ENCODE measurements around the gene POLR2H. TPM values are rescaled to one million over a fixed set of nuclear protein-coding genes. Genes with fewer than 3 reads are reported as not detected.

Gene POLR2H
- total RNA-seq, 2 experiments from 2014 or later, result 130 to 143 TPM

GRCh38 chr3:184389935-184390528, 28.5 kb downstream of the POLR2H start:
- Mint-ChIP-seq H3K4me3 (no peak overlapping the region), H3K4me1 (no peaks in the 10 kb centered on the region), H3K27ac (no peak overlapping the region), H3K9me3 (ENCODE audit: low read depth) (no peaks in the 10 kb centered on the region), H3K36me3 (ENCODE audit: low read depth) (no peaks in the 10 kb centered on the region), H3K27me3 (peaks cover 7% of the 10 kb centered on the region)
- intact Hi-C loops (cut with DNase I, micrococcal nuclease), result no loop called here
- POLR2A ChIA-PET, result no interaction called here
- CTCF ChIA-PET, result interaction anchor here (0.7 to 1.3 kb wide), 2 partner anchors 18 to 27 kb away, joined by 3 to 4 read pairs; no protein-coding TSS in a partner anchor
- no peak for DNase-seq
- ATAC-seq, result no peak

GRCh38 chr3:184391266-184391665, 29.8 kb downstream of the POLR2H start:
- intact Hi-C loops (cut with DNase I, micrococcal nuclease), result no loop called here
- Mint-ChIP-seq H3K9me3 (ENCODE audit: low read depth) (no peaks in the 10 kb centered on the region), H3K27ac (no peak overlapping the region), H3K4me3 (no peak overlapping the region), H3K36me3 (ENCODE audit: low read depth) (no peaks in the 10 kb centered on the region), H3K27me3 (peaks cover 6% of the 10 kb centered on the region), H3K4me1 (no peaks in the 10 kb centered on the region)
- DNase-seq (no peak), ATAC-seq (no peak)
- ChIA-PET CTCF (interaction anchor here (1.3 kb wide), 1 partner anchor 19 kb away, joined by 4 read pairs; no protein-coding TSS in a partner anchor), POLR2A (no interaction called here)

- ChIA-PET CTCF (interaction anchor here (1.1 kb wide), 1 partner anchor 18 kb away, joined by 4 read pairs; no protein-coding TSS in a partner anchor), POLR2A (no interaction called here)
- Mint-ChIP-seq H3K36me3 (ENCODE audit: low read depth) (no peaks in the 10 kb centered on the region), H3K27me3 (no peaks in the 10 kb centered on the region), H3K4me1 (no peaks in the 10 kb centered on the region), H3K4me3 (no peak overlapping the region), H3K27ac (no peak overlapping the region), H3K9me3 (ENCODE audit: low read depth) (no peaks in the 10 kb centered on the region)
- intact Hi-C loops (cut with DNase I, micrococcal nuclease), result no loop called here
- ATAC-seq (no peak), DNase-seq (no peak)
These were observed 33.8 kb downstream of the POLR2H start for GRCh38 chr3:184395320-184395660.

GRCh38 chr3:184399410-184399809, 37.9 kb downstream of the POLR2H start:
- POLR2A ChIA-PET, result no interaction called here
- no peaks in the 10 kb centered on the region for H3K4me1 Mint-ChIP-seq
- no peaks in the 10 kb centered on the region for H3K36me3 Mint-ChIP-seq (ENCODE audit: low read depth)
- DNase-seq (no peak), ATAC-seq (no peak)
- H3K27me3 Mint-ChIP-seq, result peaks cover 17% of the 10 kb centered on the region
- intact Hi-C loops (cut with DNase I, micrococcal nuclease), result no loop called here
- CTCF ChIA-PET, result no interaction called here
- no peak overlapping the region for H3K4me3 Mint-ChIP-seq
- no peaks in the 10 kb centered on the region for H3K9me3 Mint-ChIP-seq (ENCODE audit: low read depth)
- H3K27ac Mint-ChIP-seq, result no peak overlapping the region

GRCh38 chr3:184405075-184406030, 43.8 kb downstream of the POLR2H start:
- Mint-ChIP-seq H3K4me3 (no peak overlapping the region), H3K36me3 (ENCODE audit: low read depth) (no peaks in the 10 kb centered on the region), H3K27me3 (peaks cover 17% of the 10 kb centered on the region), H3K9me3 (ENCODE audit: low read depth) (no peaks in the 10 kb centered on the region), H3K27ac (no peak overlapping the region), H3K4me1 (no peaks in the 10 kb centered on the region)
- ChIA-PET POLR2A (no interaction called here), CTCF (interaction anchor here (1.1 kb wide), 1 partner anchor 398 kb away, joined by 3 read pairs; no protein-coding TSS in a partner anchor)
- no peak for ATAC-seq
- DNase-seq, result no peak
- intact Hi-C loops (cut with DNase I, micrococcal nuclease), result no loop called here

- Mint-ChIP-seq H3K9me3 (ENCODE audit: low read depth) (no peaks in the 10 kb centered on the region), H3K4me3 (no peak overlapping the region), H3K27me3 (no peaks in the 10 kb centered on the region), H3K36me3 (ENCODE audit: low read depth) (no peaks in the 10 kb centered on the region), H3K27ac (no peak overlapping the region), H3K4me1 (no peaks in the 10 kb centered on the region)
- intact Hi-C loops (cut with DNase I, micrococcal nuclease), result no loop called here
- no peak for ATAC-seq
- no peak for DNase-seq
- ChIA-PET POLR2A (no interaction called here), CTCF (interaction anchor here (0.6 to 1.0 kb wide), 3 partner anchors 9 to 103 kb away, joined by 3 to 4 read pairs (median 3); no protein-coding TSS in a partner anchor)
These were observed 47.9 kb downstream of the POLR2H start for GRCh38 chr3:184409331-184409926.

- Mint-ChIP-seq H3K4me1 (no peaks in the 10 kb centered on the region), H3K9me3 (ENCODE audit: low read depth) (no peaks in the 10 kb centered on the region), H3K27me3 (no peaks in the 10 kb centered on the region), H3K27ac (no peak overlapping the region), H3K4me3 (no peak overlapping the region), H3K36me3 (ENCODE audit: low read depth) (no peaks in the 10 kb centered on the region)
- CTCF ChIA-PET, result interaction anchor here (1.0 kb wide), 1 partner anchor 59 kb away, joined by 3 read pairs; no protein-coding TSS in a partner anchor
- POLR2A ChIA-PET, result no interaction called here
- DNase-seq (no peak), ATAC-seq (no peak)
- intact Hi-C loops (cut with DNase I, micrococcal nuclease), result no loop called here
These were observed 48.5 kb downstream of the POLR2H start for GRCh38 chr3:184409946-184410500.

- H3K9me3 Mint-ChIP-seq (ENCODE audit: low read depth), result no peaks in the 10 kb centered on the region
- H3K4me1 Mint-ChIP-seq, result peaks cover 2% of the 10 kb centered on the region
- ChIA-PET CTCF (interaction anchor here (0.6 to 1.1 kb wide), 7 partner anchors 20 to 827 kb away, joined by 3 read pairs; no protein-coding TSS in a partner anchor), POLR2A (no interaction called here)
- H3K27me3 Mint-ChIP-seq, result no peaks in the 10 kb centered on the region
- intact Hi-C loops (cut with DNase I, micrococcal nuclease), result no loop called here
- no peak overlapping the region for H3K4me3 Mint-ChIP-seq
- no peak overlapping the region for H3K27ac Mint-ChIP-seq
- no peak for ATAC-seq
- no peak for DNase-seq
- H3K36me3 Mint-ChIP-seq (ENCODE audit: low read depth), result no peaks in the 10 kb centered on the region
These were observed 53.1 kb downstream of the POLR2H start for GRCh38 chr3:184414418-184415202.

GRCh38 chr3:184415203-184415490, 53.6 kb downstream of the POLR2H start:
- intact Hi-C loops (cut with DNase I, micrococcal nuclease), result no loop called here
- Mint-ChIP-seq H3K27ac (no peak overlapping the region), H3K36me3 (ENCODE audit: low read depth) (no peaks in the 10 kb centered on the region), H3K27me3 (no peaks in the 10 kb centered on the region), H3K4me1 (peaks cover 2% of the 10 kb centered on the region), H3K9me3 (ENCODE audit: low read depth) (no peaks in the 10 kb centered on the region), H3K4me3 (no peak overlapping the region)
- no peak for ATAC-seq
- no peak for DNase-seq
- ChIA-PET CTCF (interaction anchor here (0.6 to 1.1 kb wide), 6 partner anchors 21 to 828 kb away, joined by 3 read pairs; no protein-coding TSS in a partner anchor), POLR2A (no interaction called here)

GRCh38 chr3:184417619-184418327, 56.3 kb downstream of the POLR2H start:
- Mint-ChIP-seq H3K27me3 (no peaks in the 10 kb centered on the region), H3K9me3 (ENCODE audit: low read depth) (no peaks in the 10 kb centered on the region), H3K4me1 (peaks cover 2% of the 10 kb centered on the region), H3K36me3 (ENCODE audit: low read depth) (no peaks in the 10 kb centered on the region), H3K4me3 (no peak overlapping the region), H3K27ac (no peak overlapping the region)
- ChIA-PET POLR2A (interaction anchor here (0.5 kb wide), 1 partner anchor 104 kb away, joined by 3 read pairs; no protein-coding TSS in a partner anchor), CTCF (interaction anchor here (0.6 to 4.2 kb wide), 12 partner anchors 9 to 456 kb away, joined by 3 to 47 read pairs (median 4); partner anchors contain the start of gene EPHB3)
- peak; percentile 97 for ATAC-seq
- intact Hi-C loops (cut with DNase I, micrococcal nuclease), result loop anchor here (1.0 to 2.0 kb wide), 6 partner anchors 46 to 359 kb away; no protein-coding TSS in a partner anchor
- peak; percentile 86 for DNase-seq
